ENCODE results near the gene ZDHHC14.
"Not testable (repeated sequence)": the region's sequence is repeated elsewhere in the genome, so short reads cannot be mapped to it uniquely, and the experiment has no call there.

- TF ChIP-seq, protein P1, sequence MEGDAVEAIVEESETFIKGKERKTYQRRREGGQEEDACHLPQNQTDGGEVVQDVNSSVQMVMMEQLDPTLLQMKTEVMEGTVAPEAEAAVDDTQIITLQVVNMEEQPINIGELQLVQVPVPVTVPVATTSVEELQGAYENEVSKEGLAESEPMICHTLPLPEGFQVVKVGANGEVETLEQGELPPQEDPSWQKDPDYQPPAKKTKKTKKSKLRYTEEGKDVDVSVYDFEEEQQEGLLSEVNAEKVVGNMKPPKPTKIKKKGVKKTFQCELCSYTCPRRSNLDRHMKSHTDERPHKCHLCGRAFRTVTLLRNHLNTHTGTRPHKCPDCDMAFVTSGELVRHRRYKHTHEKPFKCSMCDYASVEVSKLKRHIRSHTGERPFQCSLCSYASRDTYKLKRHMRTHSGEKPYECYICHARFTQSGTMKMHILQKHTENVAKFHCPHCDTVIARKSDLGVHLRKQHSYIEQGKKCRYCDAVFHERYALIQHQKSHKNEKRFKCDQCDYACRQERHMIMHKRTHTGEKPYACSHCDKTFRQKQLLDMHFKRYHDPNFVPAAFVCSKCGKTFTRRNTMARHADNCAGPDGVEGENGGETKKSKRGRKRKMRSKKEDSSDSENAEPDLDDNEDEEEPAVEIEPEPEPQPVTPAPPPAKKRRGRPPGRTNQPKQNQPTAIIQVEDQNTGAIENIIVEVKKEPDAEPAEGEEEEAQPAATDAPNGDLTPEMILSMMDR (IDR thresholded peaks at IDR 0.05; ENCODE audit: low read depth, low read length, poor library complexity, severe bottlenecking) = not testable (repeated sequence)
- TF ChIP-seq EZH2phosphoT487 (IDR thresholded peaks at IDR 0.05; ENCODE audit: borderline replicate concordance, low read length) = not testable (repeated sequence)
Observed at GRCh38 chr6:157384962-157385361, 4.0 kb downstream of the ZDHHC14 start.
